MCF 10A (cell line): ENCODE measurements around the gene CHD5. TPM values are rescaled to one million over a fixed set of nuclear protein-coding genes. Genes with fewer than 3 reads are reported as not detected.
A peak's percentile ranks its signal among the peaks of the same experiment; 100 is the strongest.

ENCODE experiments used
- BruUV-seq: library from RNA; stranded (reverse); fragments of 400-500 nt; replicated peaks from 2 replicates; lab custom pipeline; 2021; lab: Mats Ljungman, UMichigan
- CTCF ChIA-PET: fragments of 300-600 bp; sonication (Branson Sonifier 250); formaldehyde crosslinking; extraction: SDS; loops from one replicate; lab custom pipeline; 2021; ENCODE audit warnings: antibody characterized with exemption, inconsistent platforms; lab: Yijun Ruan, JAX
- POLR2A ChIA-PET: fragments of 300-600, 350-650 bp; sonication (Branson Sonifier 250); formaldehyde crosslinking; extraction: SDS; loops from one replicate; lab custom pipeline; 2020; ENCODE audit warnings: antibody characterized with exemption, inconsistent platforms; lab: Yijun Ruan, JAX
- DNase-seq: peaks from one replicate; pipeline ENCODE4 v3.0.0-alpha.2; 2018; ENCODE audit not compliant: unreplicated experiment
- H3K27ac Mint-ChIP-seq: one replicate; pipeline ENCODE4 v1.8.0; 2022; ENCODE audit warnings: mild to moderate bottlenecking, low read depth, mixed read lengths; ENCODE audit not compliant: unreplicated experiment
- H3K27me3 Mint-ChIP-seq: one replicate; pipeline ENCODE4 v1.8.0; 2022; ENCODE audit warnings: mixed read lengths; ENCODE audit not compliant: insufficient read depth, unreplicated experiment
- H3K36me3 Mint-ChIP-seq: one replicate; pipeline ENCODE4 v1.8.0; 2022; ENCODE audit warnings: mild to moderate bottlenecking, moderate library complexity, mixed read lengths; ENCODE audit not compliant: insufficient read depth, unreplicated experiment
- H3K4me1 Mint-ChIP-seq: one replicate; pipeline ENCODE4 v1.8.0; 2022; ENCODE audit warnings: mixed read lengths; ENCODE audit not compliant: insufficient read depth, unreplicated experiment
- H3K4me3 Mint-ChIP-seq: one replicate; pipeline ENCODE4 v1.8.0; 2022; ENCODE audit warnings: mild to moderate bottlenecking, moderate library complexity, mixed read lengths; ENCODE audit not compliant: unreplicated experiment
- H3K9me3 Mint-ChIP-seq: one replicate; pipeline ENCODE4 v1.8.0; 2022; ENCODE audit warnings: mixed read lengths; ENCODE audit not compliant: unreplicated experiment
- intact Hi-C: fragments of 100-400 bp; cut with micrococcal nuclease; formaldehyde crosslinking; loops from 2 replicates; pipeline ENCODE4 v1.14.1; 2022
- total RNA-seq: library from RNA; stranded (reverse); gene quantifications from 2 replicates; pipeline ENCODE4 v1.2.3, GENCODE V29; 2022
- TF ChIP-seq, protein P1 (sequence below): fragments of 200-600 bp; IDR thresholded peaks from one replicate; pipeline ENCODE4 v1.8.0; 2022; ENCODE audit warnings: antibody characterized with exemption, mild to moderate bottlenecking; ENCODE audit not compliant: unreplicated experiment

CHD5 gene
- total RNA-seq, 1 experiment from 2014 or later: 0.07 TPM

DNA sequence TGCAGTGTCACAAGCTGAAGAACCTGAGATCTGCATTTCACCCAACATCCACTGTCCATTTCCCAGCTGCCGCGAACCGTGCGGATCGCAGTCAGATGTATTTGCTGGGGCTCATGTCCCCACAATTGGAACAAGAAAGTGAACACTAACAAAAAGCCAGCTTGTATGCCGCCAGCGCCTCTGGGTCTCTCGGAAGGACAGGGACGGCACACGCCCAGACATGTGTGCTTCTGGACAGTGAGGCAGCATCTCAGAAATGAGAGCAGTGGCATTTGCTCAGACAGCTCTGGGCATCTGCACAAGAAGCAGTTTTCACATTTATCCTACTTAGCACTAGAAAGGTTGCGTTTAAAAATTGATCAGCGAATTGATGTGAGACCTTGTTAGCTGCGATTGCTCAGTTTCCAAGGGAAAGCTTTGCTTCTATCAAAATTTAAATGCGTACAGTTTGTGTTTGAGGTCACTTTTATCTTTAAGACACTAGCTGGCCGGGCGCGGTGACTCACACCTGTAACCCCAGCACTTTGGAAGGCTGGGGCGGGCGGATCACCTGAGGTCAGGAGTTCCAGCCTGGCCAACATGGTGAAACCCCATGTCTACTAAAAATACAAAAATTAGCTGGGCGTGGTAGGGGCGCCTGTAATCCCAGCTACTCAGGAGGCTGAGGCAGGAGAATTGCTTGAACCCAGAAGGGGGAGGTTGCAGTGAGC lies 105.8 kb downstream of the CHD5 start:
- no TSS peak for BruUV-seq
- Mint-ChIP-seq H3K36me3 (no peaks in the 10 kb centered on the region), H3K27me3 (no peaks in the 10 kb centered on the region), H3K9me3 (no peaks in the 10 kb centered on the region), H3K4me3 (no peak overlapping the region), H3K27ac (peak overlapping the region; percentile 12), H3K4me1 (no peaks in the 10 kb centered on the region)
- intact Hi-C loops: no loop called here
- POLR2A ChIA-PET: interaction anchor here (0.6 to 1.6 kb wide), 8 partner anchors 9 to 125 kb away, joined by 3 to 5 read pairs (median 3); partner anchors contain the start of gene RPL22
- DNase-seq: peak; percentile 31
- TF ChIP-seq, protein P1, sequence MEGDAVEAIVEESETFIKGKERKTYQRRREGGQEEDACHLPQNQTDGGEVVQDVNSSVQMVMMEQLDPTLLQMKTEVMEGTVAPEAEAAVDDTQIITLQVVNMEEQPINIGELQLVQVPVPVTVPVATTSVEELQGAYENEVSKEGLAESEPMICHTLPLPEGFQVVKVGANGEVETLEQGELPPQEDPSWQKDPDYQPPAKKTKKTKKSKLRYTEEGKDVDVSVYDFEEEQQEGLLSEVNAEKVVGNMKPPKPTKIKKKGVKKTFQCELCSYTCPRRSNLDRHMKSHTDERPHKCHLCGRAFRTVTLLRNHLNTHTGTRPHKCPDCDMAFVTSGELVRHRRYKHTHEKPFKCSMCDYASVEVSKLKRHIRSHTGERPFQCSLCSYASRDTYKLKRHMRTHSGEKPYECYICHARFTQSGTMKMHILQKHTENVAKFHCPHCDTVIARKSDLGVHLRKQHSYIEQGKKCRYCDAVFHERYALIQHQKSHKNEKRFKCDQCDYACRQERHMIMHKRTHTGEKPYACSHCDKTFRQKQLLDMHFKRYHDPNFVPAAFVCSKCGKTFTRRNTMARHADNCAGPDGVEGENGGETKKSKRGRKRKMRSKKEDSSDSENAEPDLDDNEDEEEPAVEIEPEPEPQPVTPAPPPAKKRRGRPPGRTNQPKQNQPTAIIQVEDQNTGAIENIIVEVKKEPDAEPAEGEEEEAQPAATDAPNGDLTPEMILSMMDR: no peak
- CTCF ChIA-PET: interaction anchor here (0.6 to 1.3 kb wide), 5 partner anchors 8 to 141 kb away, joined by 3 to 6 read pairs (median 5); no protein-coding TSS in a partner anchor

DNA sequence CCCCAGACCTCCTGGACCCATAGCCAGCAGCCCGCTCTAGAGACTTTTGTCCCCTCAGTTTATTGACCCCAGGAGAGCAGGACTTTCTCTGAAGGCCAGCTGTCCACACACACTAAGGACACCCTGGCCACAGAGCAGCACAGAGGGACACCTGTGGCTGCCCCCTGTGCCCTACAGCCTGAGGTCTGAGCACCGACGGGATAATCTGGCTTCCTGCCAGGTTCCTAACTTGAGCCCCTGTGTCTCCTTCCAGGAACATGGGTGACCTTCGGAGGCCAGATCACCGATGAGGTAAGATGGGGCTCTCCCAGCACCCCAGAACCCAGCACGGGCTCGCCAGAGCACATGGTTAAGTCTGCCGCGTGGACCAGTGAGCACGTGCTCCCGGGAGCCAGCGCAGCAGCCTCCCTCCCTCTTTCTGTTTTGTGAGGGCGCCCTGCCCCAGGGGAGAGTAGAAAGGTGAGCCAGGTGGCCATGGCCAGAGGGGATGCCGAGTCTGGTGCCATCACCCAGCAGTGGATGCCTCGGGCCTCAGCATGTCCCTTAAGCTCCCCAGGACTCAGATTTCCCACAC lies 106.6 kb downstream of the CHD5 start:
- no TSS peak for BruUV-seq
- ChIA-PET POLR2A (interaction anchor here (0.6 to 1.6 kb wide), 4 partner anchors 13 to 125 kb away, joined by 3 to 4 read pairs (median 3); partner anchors contain the start of gene RPL22), CTCF (interaction anchor here (0.9 to 1.3 kb wide), 3 partner anchors 20 to 142 kb away, joined by 5 to 6 read pairs (median 5); no protein-coding TSS in a partner anchor)
- Mint-ChIP-seq H3K4me1 (no peaks in the 10 kb centered on the region), H3K36me3 (no peaks in the 10 kb centered on the region), H3K27ac (no peak overlapping the region), H3K9me3 (no peaks in the 10 kb centered on the region), H3K27me3 (no peaks in the 10 kb centered on the region), H3K4me3 (no peak overlapping the region)
- intact Hi-C loops: no loop called here
- TF ChIP-seq, protein P1: no peak
- no peak for DNase-seq

DNA sequence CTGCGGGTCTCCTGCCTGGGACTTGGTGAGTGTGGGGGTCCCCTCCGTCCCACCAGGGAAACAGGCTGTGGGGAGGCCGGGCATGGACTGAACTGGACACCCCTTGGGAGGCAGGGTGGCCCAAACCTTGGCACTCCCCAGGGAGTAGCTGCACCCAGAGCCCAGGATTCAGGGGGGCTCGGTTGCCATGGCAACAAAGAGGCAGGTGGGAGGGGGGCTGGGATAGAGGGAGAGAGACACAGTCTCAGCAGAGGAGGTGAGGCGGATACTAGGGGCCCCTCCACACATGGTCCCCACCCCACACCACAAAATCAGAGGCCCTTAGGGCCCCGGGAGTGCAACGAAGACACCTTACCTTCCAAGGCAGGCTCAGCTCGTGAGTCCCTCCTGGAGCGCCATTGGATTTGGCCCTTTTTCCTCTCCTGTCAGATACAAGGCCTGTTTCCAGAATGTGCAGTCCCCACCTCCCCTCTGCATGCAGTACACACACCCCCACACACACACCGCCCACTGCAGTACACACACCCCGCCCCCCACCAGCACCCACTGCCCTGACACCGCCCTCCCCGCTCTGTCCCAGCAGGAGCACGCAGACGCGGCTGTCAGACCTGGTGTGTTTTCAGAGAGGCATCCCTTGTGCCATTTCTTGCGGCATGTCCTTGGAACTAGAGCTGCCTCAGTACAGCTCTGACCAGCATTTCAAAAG lies 107.2 kb downstream of the CHD5 start:
- Mint-ChIP-seq H3K4me1 (no peaks in the 10 kb centered on the region), H3K9me3 (no peaks in the 10 kb centered on the region), H3K27ac (no peak overlapping the region), H3K4me3 (no peak overlapping the region), H3K27me3 (no peaks in the 10 kb centered on the region), H3K36me3 (no peaks in the 10 kb centered on the region)
- CTCF ChIA-PET: interaction anchor here (0.6 to 0.9 kb wide), 2 partner anchors 42 to 585 kb away, joined by 3 to 5 read pairs; no protein-coding TSS in a partner anchor
- TF ChIP-seq, protein P1: no peak
- DNase-seq: no peak
- intact Hi-C loops: no loop called here
- POLR2A ChIA-PET: no interaction called here
- no TSS peak for BruUV-seq

DNA sequence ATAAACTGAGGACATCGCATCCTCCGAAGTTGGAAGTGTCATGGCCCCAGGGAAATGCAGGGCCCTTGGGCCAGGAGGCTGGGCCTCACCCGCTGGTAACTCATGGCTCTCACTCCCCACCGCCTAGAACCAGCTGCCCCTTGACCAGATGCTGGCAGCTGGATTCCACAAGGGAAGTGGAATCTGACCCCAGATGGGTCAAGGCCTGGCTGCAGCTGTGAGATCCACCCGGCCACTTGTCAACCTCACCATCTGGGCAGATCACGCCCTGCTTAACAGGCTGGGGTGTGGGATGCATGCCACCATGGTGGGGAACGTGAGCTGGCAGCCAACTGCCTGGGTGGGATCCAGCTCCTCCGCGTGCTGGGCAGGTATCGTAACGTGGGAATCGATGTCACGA lies 108.9 kb downstream of the CHD5 start:
- ChIA-PET POLR2A (no interaction called here), CTCF (interaction anchor here (0.7 to 0.9 kb wide), 2 partner anchors 117 to 265 kb away, joined by 3 read pairs; no protein-coding TSS in a partner anchor)
- no peak overlapping the region for H3K4me3 Mint-ChIP-seq
- H3K36me3 Mint-ChIP-seq: no peaks in the 10 kb centered on the region
- BruUV-seq: no TSS peak
- no peak overlapping the region for H3K27ac Mint-ChIP-seq
- TF ChIP-seq, protein P1: no peak
- no peaks in the 10 kb centered on the region for H3K9me3 Mint-ChIP-seq
- DNase-seq: no peak
- intact Hi-C loops: no loop called here
- no peaks in the 10 kb centered on the region for H3K4me1 Mint-ChIP-seq
- H3K27me3 Mint-ChIP-seq: no peaks in the 10 kb centered on the region
